ENCODE measurements around the gene ATXN1. TPM values are rescaled to one million over a fixed set of nuclear protein-coding genes. Genes with fewer than 3 reads are reported as not detected.

ATXN1 gene
- total RNA-seq, 4 donors from 2014 or later, result 38.7 to 78.3 (median 62.6) TPM

DNA sequence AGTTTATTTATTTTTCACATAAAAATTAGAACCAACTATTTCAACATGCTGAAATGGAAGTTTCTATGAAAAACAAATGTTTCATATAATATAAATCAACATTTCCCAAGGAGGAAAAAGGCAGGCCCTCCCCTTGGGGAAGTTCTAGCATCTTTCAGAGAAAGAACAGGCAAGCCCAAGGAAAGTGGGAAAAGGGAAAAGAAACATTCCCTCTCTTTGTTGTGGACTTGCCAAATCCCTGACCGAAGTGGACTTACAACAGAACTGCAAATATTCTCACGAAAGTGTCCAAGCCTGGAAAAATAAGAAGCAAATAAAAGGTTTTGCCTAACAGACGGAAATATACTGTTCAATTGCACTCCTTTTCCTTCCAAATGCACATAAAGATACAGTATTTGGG lies 214.4 kb downstream of the ATXN1 start:
- no peak overlapping the region for H3K27ac ChIP-seq
- H3K9me3 ChIP-seq, result no peaks in the 10 kb centered on the region
- no peak overlapping the region for H3K4me3 ChIP-seq
- H3K36me3 ChIP-seq, result peaks cover 0 to 3% of the 10 kb centered on the region in 2 donors
- 69 to 75% methylated on average over 3 of the region's 3 CpGs for whole genome bisulfite sequencing, 2 donors (ENCODE audit: low coverage in 1 of 2)
- TF ChIP-seq EP300 (IDR thresholded peaks at IDR 0.05), result no peak
- TF ChIP-seq POLR2A (IDR thresholded peaks at IDR 0.05), result no peak
- no peak for TF ChIP-seq POLR2AphosphoS5 (IDR thresholded peaks at IDR 0.05)
- TF ChIP-seq, protein P1, sequence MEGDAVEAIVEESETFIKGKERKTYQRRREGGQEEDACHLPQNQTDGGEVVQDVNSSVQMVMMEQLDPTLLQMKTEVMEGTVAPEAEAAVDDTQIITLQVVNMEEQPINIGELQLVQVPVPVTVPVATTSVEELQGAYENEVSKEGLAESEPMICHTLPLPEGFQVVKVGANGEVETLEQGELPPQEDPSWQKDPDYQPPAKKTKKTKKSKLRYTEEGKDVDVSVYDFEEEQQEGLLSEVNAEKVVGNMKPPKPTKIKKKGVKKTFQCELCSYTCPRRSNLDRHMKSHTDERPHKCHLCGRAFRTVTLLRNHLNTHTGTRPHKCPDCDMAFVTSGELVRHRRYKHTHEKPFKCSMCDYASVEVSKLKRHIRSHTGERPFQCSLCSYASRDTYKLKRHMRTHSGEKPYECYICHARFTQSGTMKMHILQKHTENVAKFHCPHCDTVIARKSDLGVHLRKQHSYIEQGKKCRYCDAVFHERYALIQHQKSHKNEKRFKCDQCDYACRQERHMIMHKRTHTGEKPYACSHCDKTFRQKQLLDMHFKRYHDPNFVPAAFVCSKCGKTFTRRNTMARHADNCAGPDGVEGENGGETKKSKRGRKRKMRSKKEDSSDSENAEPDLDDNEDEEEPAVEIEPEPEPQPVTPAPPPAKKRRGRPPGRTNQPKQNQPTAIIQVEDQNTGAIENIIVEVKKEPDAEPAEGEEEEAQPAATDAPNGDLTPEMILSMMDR (IDR thresholded peaks at IDR 0.05), result no peak
- H3K4me1 ChIP-seq, result peaks cover 0 to 48% (median 0%) of the 10 kb centered on the region in 3 donors
- no peak for ATAC-seq
- no peaks in the 10 kb centered on the region for H3K27me3 ChIP-seq

DNA sequence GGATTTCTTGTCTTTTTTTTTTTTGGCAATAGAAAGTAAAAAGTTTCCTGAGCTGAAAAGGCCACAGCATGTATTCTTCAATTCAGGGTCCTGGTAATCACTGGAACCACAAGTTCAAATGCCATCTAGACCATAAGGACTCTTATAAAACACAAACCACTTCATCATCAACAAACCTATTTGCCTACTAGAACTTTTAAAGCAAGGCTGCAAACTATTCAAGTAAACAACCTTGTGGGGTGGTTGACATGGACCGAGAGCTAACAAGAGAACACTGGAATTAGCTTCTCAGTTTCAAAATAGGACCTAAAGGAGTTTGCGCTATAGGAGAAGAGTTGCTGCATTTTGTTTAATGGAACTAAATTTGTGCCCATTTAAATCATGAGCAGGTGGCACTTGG lies 215.9 kb downstream of the ATXN1 start:
- WGBS, 2 donors (ENCODE audit: low coverage in 1 of 2), result 93 to 100% methylated on average over 2 of the region's 2 CpGs
- ATAC-seq, result no peak
- Histone ChIP-seq H3K27me3 (no peaks in the 10 kb centered on the region), H3K4me3 (no peak overlapping the region), H3K9me3 (no peaks in the 10 kb centered on the region), H3K36me3 (no peaks in the 10 kb centered on the region), H3K27ac (peak overlapping the region in 1 of 4 donors; percentile 64), H3K4me1 (peaks cover 0 to 57% (median 0%) of the 10 kb centered on the region in 3 donors)
- no peak for TF ChIP-seq POLR2A (IDR thresholded peaks at IDR 0.05)
- no peak for TF ChIP-seq POLR2AphosphoS5 (IDR thresholded peaks at IDR 0.05)
- TF ChIP-seq, protein P1 (IDR thresholded peaks at IDR 0.05), result no peak
- no peak for TF ChIP-seq EP300 (IDR thresholded peaks at IDR 0.05)

DNA sequence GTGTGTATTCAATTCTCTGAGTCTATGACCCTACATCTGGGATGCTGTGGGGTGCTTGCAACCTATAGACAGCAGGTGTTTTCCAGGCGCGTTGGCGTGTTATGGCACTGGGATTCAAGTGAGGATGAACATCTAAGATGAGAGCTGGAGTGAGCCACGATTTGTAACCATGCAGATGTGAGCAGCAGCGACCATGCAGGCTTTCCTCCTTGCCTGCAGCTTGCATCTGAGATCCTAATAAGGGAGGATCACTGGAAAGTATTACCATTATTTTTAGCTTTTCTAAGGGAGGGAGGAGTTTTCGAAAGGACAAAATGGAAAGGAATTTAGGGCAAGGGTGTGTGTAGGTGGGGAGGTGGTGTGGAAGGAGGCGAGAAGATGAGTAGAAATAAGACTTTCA lies 216.7 kb downstream of the ATXN1 start:
- TF ChIP-seq, protein P1 (IDR thresholded peaks at IDR 0.05), result no peak
- TF ChIP-seq EP300 (IDR thresholded peaks at IDR 0.05) (no peak), POLR2A (IDR thresholded peaks at IDR 0.05) (no peak)
- WGBS, 2 donors (ENCODE audit: low coverage in 1 of 2), result 47 to 74% methylated on average over 4 to 6 of the region's 7 CpGs
- Histone ChIP-seq H3K9me3 (no peaks in the 10 kb centered on the region), H3K27me3 (no peaks in the 10 kb centered on the region), H3K36me3 (no peaks in the 10 kb centered on the region), H3K4me1 (peaks cover 0 to 57% (median 0%) of the 10 kb centered on the region in 3 donors), H3K27ac (peak overlapping the region in 3 of 4 donors; percentile 20 to 64 (median 49)), H3K4me3 (no peak overlapping the region)
- ATAC-seq, result no peak

DNA sequence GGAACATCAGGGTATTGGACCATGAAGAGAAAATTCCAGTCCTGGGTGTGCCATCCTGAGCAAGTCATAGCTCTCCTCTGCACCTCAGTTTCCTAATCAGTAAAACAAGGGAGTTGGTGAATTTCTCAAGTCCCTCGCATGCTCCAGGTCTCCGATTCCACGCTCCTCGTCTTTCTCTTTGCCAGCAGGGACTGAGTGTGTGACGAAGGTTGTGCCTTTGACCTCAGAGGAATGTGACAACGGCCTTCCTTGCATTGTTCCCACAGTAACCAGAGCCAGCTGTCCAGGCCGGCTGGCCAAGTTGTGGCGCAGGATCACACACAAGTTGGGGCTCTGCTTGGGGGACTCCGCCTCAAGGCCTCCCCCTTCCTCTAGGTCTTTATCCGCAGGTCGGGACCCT lies 217.3 kb downstream of the ATXN1 start:
- Histone ChIP-seq H3K27me3 (no peaks in the 10 kb centered on the region), H3K27ac (peak overlapping the region in 3 of 4 donors; percentile 20 to 64 (median 49)), H3K9me3 (no peaks in the 10 kb centered on the region), H3K4me3 (no peak overlapping the region), H3K4me1 (peaks cover 0 to 57% (median 0%) of the 10 kb centered on the region in 3 donors), H3K36me3 (no peaks in the 10 kb centered on the region)
- peak; percentile 45 for ATAC-seq
- WGBS, 2 donors (ENCODE audit: low coverage in 1 of 2), result 36 to 88% methylated on average over 5 to 6 of the region's 11 CpGs
- TF ChIP-seq EP300 (IDR thresholded peaks at IDR 0.05) (no peak), POLR2AphosphoS5 (IDR thresholded peaks at IDR 0.05) (peak; percentile 28)

DNA sequence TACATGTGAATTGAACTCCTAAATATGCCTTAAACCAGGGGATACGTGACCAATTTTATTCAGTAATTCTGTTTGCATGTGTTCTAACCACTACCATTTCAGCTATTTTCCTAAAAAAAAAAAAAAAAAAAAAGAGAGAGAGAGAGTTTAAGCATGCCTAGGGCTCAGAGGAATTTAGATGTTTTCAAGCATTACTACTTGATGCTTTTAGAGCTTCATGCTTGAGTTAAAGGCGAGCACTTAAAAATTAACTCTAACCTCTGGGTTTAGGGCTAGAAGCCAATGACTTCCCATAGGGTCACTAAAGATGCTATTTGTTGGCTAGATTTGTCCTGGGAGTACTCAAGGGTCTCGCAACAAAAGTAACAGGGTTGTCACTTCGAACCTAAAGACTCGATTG lies 217.7 kb downstream of the ATXN1 start:
- ATAC-seq, result no peak
- peak overlapping the region in 2 of 4 donors; percentile 49 to 64 for H3K27ac ChIP-seq
- H3K4me3 ChIP-seq, result no peak overlapping the region
- no peaks in the 10 kb centered on the region for H3K9me3 ChIP-seq
- H3K36me3 ChIP-seq, result no peaks in the 10 kb centered on the region
- 79 to 91% methylated on average over 4 to 5 of the region's 5 CpGs for WGBS, 2 donors (ENCODE audit: low coverage in 1 of 2)
- H3K4me1 ChIP-seq, result peaks cover 0 to 57% (median 0%) of the 10 kb centered on the region in 3 donors
- TF ChIP-seq POLR2A (IDR thresholded peaks at IDR 0.05) (no peak), EP300 (IDR thresholded peaks at IDR 0.05) (no peak), POLR2AphosphoS5 (IDR thresholded peaks at IDR 0.05) (no peak)
- TF ChIP-seq, protein P1 (IDR thresholded peaks at IDR 0.05), result no peak
- H3K27me3 ChIP-seq, result no peaks in the 10 kb centered on the region

All from gastroesophageal sphincter (tissue), 4 donors.